ENCODE results near the gene OSCAR. TPM values are rescaled to one million over a fixed set of nuclear protein-coding genes. Genes with fewer than 3 reads are reported as not detected.

Gene OSCAR
- total and polyA plus RNA-seq, 2 of the 13 experiments (the other 11 are each of a cell fraction or from before 2014, with no cell fraction given) = 1.9 TPM; not detected in 1

- Histone ChIP-seq H3K4me2 (ENCODE audit: low read depth, low read length) (no peak overlapping the region), H3K4me3 (replicated peaks in 1 of 3; ENCODE audit: insufficient read depth in 1 of 3, low read depth in 2 of 3, low read length in 3 of 3) (no peak overlapping the region), H3K9me3 (ENCODE audit: low read length) (peaks cover 5% of the 10 kb centered on the region), H3K4me1 (ENCODE audit: insufficient read depth, low read length) (peaks cover 4% of the 10 kb centered on the region), H4K20me1 (ENCODE audit: insufficient read depth, low read length) (no peaks in the 10 kb centered on the region), H3K36me3 (replicated peaks in 1 of 2; ENCODE audit: control insufficient read depth in 1 of 2, insufficient read depth in 2 of 2, low read length in 2 of 2) (peaks cover 10 to 40% of the 10 kb centered on the region in 2 experiments; a peak in 4 of 5 replicates), H3K27me3 (ENCODE audit: control insufficient read depth in 1 of 2, insufficient read depth in 2 of 2, low read length in 2 of 2) (no peaks in the 10 kb centered on the region), H3K9ac (ENCODE audit: insufficient read depth, low read depth, low read length) (no peak overlapping the region), H2AFZ (ENCODE audit: low read length) (no peak overlapping the region), H3K79me2 (ENCODE audit: insufficient read depth, low read length) (no peaks in the 10 kb centered on the region), H3K27ac (ENCODE audit: extremely low read length, insufficient read depth, low read length) (no peak overlapping the region)
- CTCF ChIA-PET (ENCODE audit: low intra/inter-chr PET ratio, low total read pairs) = no interaction called here
- in situ Hi-C loops (cut with HindIII; ENCODE audit: extremely low pct_ligation_motif_present, low pct_unique_long_range_greater_than_20kb) = no loop called here
- no TSS peak for BruUV-seq (replicated peaks)
- intact Hi-C loops (cut with micrococcal nuclease; ENCODE audit: unreplicated experiment) = no loop called here
- no peak for DNase-seq (ENCODE audit: low spot score)
- no peak for FAIRE-seq
- POLR2A ChIA-PET = no interaction called here
- 83% methylated on average over 5 of the region's 20 CpGs for WGBS (ENCODE audit: low lambda C conversion rate)
- no peak for ATAC-seq
- TF ChIP-seq ZBTB49 (CRISPR knock-in tag; IDR thresholded peaks at IDR 0.05; ENCODE audit: borderline replicate concordance) (no peak), ZNF280B (CRISPR knock-in tag; IDR thresholded peaks at IDR 0.05; ENCODE audit: borderline replicate concordance) (no peak), MTF1 (CRISPR knock-in tag; IDR thresholded peaks at IDR 0.05) (no peak), HOXA5 (CRISPR knock-in tag; IDR thresholded peaks at IDR 0.05) (no peak), ZNF7 (CRISPR knock-in tag; IDR thresholded peaks at IDR 0.05) (no peak), NFIB (CRISPR knock-in tag; IDR thresholded peaks at IDR 0.05; ENCODE audit: borderline replicate concordance) (no peak), NCOA2 (CRISPR knock-in tag; IDR thresholded peaks at IDR 0.05) (no peak), ATRX (CRISPR knock-in tag; IDR thresholded peaks at IDR 0.05; ENCODE audit: borderline replicate concordance) (no peak), ZFP36L1 (CRISPR knock-in tag; IDR thresholded peaks at IDR 0.05) (no peak), CREB3 (CRISPR knock-in tag; IDR thresholded peaks at IDR 0.05) (no peak), GTF2F1 (IDR thresholded peaks at IDR 0.05; ENCODE audit: low read length) (no peak), KAT7 (CRISPR knock-in tag; IDR thresholded peaks at IDR 0.05; ENCODE audit: borderline replicate concordance) (no peak), ZNF678 (CRISPR knock-in tag; IDR thresholded peaks at IDR 0.05) (no peak), PITX1 (CRISPR knock-in tag; IDR thresholded peaks at IDR 0.05) (no peak), NCOA1 (CRISPR knock-in tag; IDR thresholded peaks at IDR 0.05) (no peak), HDAC6 (IDR thresholded peaks at IDR 0.05; ENCODE audit: low read depth, low read length) (no peak), ZNF362 (CRISPR knock-in tag; IDR thresholded peaks at IDR 0.05; ENCODE audit: borderline replicate concordance) (no peak), ZBTB14 (CRISPR knock-in tag; IDR thresholded peaks at IDR 0.05) (no peak), HNRNPUL1 (IDR thresholded peaks at IDR 0.05; ENCODE audit: low read depth, low read length) (no peak)
Measured at GRCh38 chr19:54129617-54129996, 29.0 kb upstream of the OSCAR start.
